ACC112 (cell line): ENCODE data around the gene NR2E3.

Experiments used
- H2AFZ ChIP-seq: fragments of 200-600 bp; sonication (generic); one replicate; pipeline ENCODE4 v1.6.0; 2017; ENCODE audit warnings: antibody characterized with exemption, low read length; ENCODE audit not compliant: unreplicated experiment
- H3K27ac ChIP-seq: fragments of 200-600 bp; sonication (generic); 2 replicates; pipeline ENCODE4 v1.5.1; 2014; ENCODE audit warnings: low read depth, mild to moderate bottlenecking, antibody characterized with exemption, low read length, moderate library complexity
- H3K27me3 ChIP-seq: fragments of 200-600 bp; sonication (generic); 2 replicates; pipeline ENCODE4 v1.6.1; 2014; ENCODE audit warnings: mild to moderate bottlenecking, antibody characterized with exemption, low read length, moderate library complexity, mixed read lengths; ENCODE audit not compliant: insufficient read depth
- H3K36me3 ChIP-seq: fragments of 200-600 bp; sonication (generic); 2 replicates; pipeline ENCODE4 v1.6.1; 2016; ENCODE audit warnings: mild to moderate bottlenecking, antibody characterized with exemption, low read length, moderate library complexity, mixed read lengths; ENCODE audit not compliant: insufficient read depth
- H3K4me1 ChIP-seq: fragments of 200-600 bp; sonication (generic); one replicate; pipeline ENCODE4 v1.6.1; 2016; ENCODE audit warnings: low read length, mixed read lengths; ENCODE audit not compliant: insufficient read depth, unreplicated experiment, control insufficient read depth
- H3K4me3 ChIP-seq: fragments of 200-600 bp; sonication (generic); 2 replicates; pipeline ENCODE4 v1.5.1; 2014; ENCODE audit warnings: mild to moderate bottlenecking, low read depth, low read length
- H3K79me2 ChIP-seq: fragments of 200-600 bp; sonication (generic); one replicate; pipeline ENCODE4 v1.6.0; 2016; ENCODE audit warnings: low read length; ENCODE audit not compliant: control insufficient read depth, unreplicated experiment, insufficient read depth

NR2E3 gene

GRCh38 chr15:71780115-71780976 is 30.0 kb upstream of the NR2E3 start:
- Histone ChIP-seq H3K36me3 (no peaks in the 10 kb centered on the region), H3K27me3 (no peaks in the 10 kb centered on the region), H3K4me3 (peak overlapping the region; percentile 27), H3K27ac (peak overlapping the region; percentile 72), H2AFZ (peak overlapping the region; percentile 36), H3K79me2 (no peaks in the 10 kb centered on the region), H3K4me1 (peaks cover 24% of the 10 kb centered on the region)

GRCh38 chr15:71781179-71781964 is 29.0 kb upstream of the NR2E3 start:
- H3K4me3 ChIP-seq: no peak overlapping the region
- peaks cover 21% of the 10 kb centered on the region for H3K4me1 ChIP-seq
- H2AFZ ChIP-seq: no peak overlapping the region
- H3K36me3 ChIP-seq: no peaks in the 10 kb centered on the region
- no peaks in the 10 kb centered on the region for H3K27me3 ChIP-seq
- peak overlapping the region; percentile 72; the same call in 1 of the 2 replicates for H3K27ac ChIP-seq
- H3K79me2 ChIP-seq: no peaks in the 10 kb centered on the region

- Histone ChIP-seq H3K4me1 (peaks cover 21% of the 10 kb centered on the region), H3K79me2 (no peaks in the 10 kb centered on the region), H3K27ac (no peak overlapping the region), H3K36me3 (no peaks in the 10 kb centered on the region), H2AFZ (no peak overlapping the region), H3K27me3 (no peaks in the 10 kb centered on the region), H3K4me3 (no peak overlapping the region)
Measured at GRCh38 chr15:71781965-71782265, 28.4 kb upstream of the NR2E3 start.

GRCh38 chr15:71782422-71783165 is 27.8 kb upstream of the NR2E3 start:
- H2AFZ ChIP-seq: no peak overlapping the region
- H3K4me1 ChIP-seq: peaks cover 21% of the 10 kb centered on the region
- no peaks in the 10 kb centered on the region for H3K27me3 ChIP-seq
- no peaks in the 10 kb centered on the region for H3K36me3 ChIP-seq
- H3K27ac ChIP-seq: no peak overlapping the region
- H3K79me2 ChIP-seq: no peaks in the 10 kb centered on the region
- H3K4me3 ChIP-seq: no peak overlapping the region

GRCh38 chr15:71784719-71785118 is 25.6 kb upstream of the NR2E3 start:
- Histone ChIP-seq H3K4me3 (no peak overlapping the region), H3K36me3 (no peaks in the 10 kb centered on the region), H3K27me3 (no peaks in the 10 kb centered on the region), H3K4me1 (peaks cover 17% of the 10 kb centered on the region), H3K27ac (no peak overlapping the region), H3K79me2 (no peaks in the 10 kb centered on the region), H2AFZ (no peak overlapping the region)

GRCh38 chr15:71785996-71786395 is 24.4 kb upstream of the NR2E3 start:
- Histone ChIP-seq H3K4me3 (no peak overlapping the region), H2AFZ (no peak overlapping the region), H3K36me3 (no peaks in the 10 kb centered on the region), H3K27me3 (no peaks in the 10 kb centered on the region), H3K27ac (no peak overlapping the region), H3K79me2 (no peaks in the 10 kb centered on the region), H3K4me1 (peaks cover 17% of the 10 kb centered on the region)

- Histone ChIP-seq H3K79me2 (no peaks in the 10 kb centered on the region), H3K27ac (no peak overlapping the region), H3K4me1 (peaks cover 16% of the 10 kb centered on the region), H3K36me3 (no peaks in the 10 kb centered on the region), H3K4me3 (no peak overlapping the region), H2AFZ (no peak overlapping the region), H3K27me3 (no peaks in the 10 kb centered on the region)
Measured at GRCh38 chr15:71786673-71787072, 23.7 kb upstream of the NR2E3 start.

- no peak overlapping the region for H3K27ac ChIP-seq
Measured at GRCh38 chr15:71788646-71789579, 21.4 kb upstream of the NR2E3 start.

GRCh38 chr15:71789616-71790015 is 20.7 kb upstream of the NR2E3 start:
- no peak overlapping the region for H3K4me3 ChIP-seq
- H3K36me3 ChIP-seq: no peaks in the 10 kb centered on the region
- no peak overlapping the region for H2AFZ ChIP-seq
- peaks cover 26% of the 10 kb centered on the region for H3K4me1 ChIP-seq
- no peak overlapping the region for H3K27ac ChIP-seq
- H3K27me3 ChIP-seq: no peaks in the 10 kb centered on the region
- no peaks in the 10 kb centered on the region for H3K79me2 ChIP-seq

More at GRCh38 chr15:71788646-71789579, 21.4 kb upstream of the NR2E3 start:
- H3K79me2 ChIP-seq: no peaks in the 10 kb centered on the region
- peaks cover 26% of the 10 kb centered on the region for H3K4me1 ChIP-seq
- no peaks in the 10 kb centered on the region for H3K27me3 ChIP-seq
- no peaks in the 10 kb centered on the region for H3K36me3 ChIP-seq
- H2AFZ ChIP-seq: no peak overlapping the region
- H3K4me3 ChIP-seq: no peak overlapping the region

- H3K36me3 ChIP-seq: no peaks in the 10 kb centered on the region
- H3K4me3 ChIP-seq: no peak overlapping the region
- peaks cover 26% of the 10 kb centered on the region for H3K4me1 ChIP-seq
- no peaks in the 10 kb centered on the region for H3K79me2 ChIP-seq
- H3K27me3 ChIP-seq: no peaks in the 10 kb centered on the region
- no peak overlapping the region for H2AFZ ChIP-seq
- no peak overlapping the region; the same call in 1 of the 2 replicates for H3K27ac ChIP-seq
Measured at GRCh38 chr15:71790081-71790480, 20.3 kb upstream of the NR2E3 start.
